HepG2 (cell line): ENCODE data around the gene ACSL3. TPM values are rescaled to one million over a fixed set of nuclear protein-coding genes. Genes with fewer than 3 reads are reported as not detected.

Experiments
- BRD4 ChIP-seq: sonication (generic); formaldehyde crosslinking; IDR thresholded peaks from 2 replicates; pipeline ENCODE4 v1.4.0; 2020; ENCODE audit warnings: missing genetic modification reagents
- FOSL2 ChIP-seq: sonication (generic); formaldehyde crosslinking; IDR thresholded peaks from 2 replicates; pipeline ENCODE4 v1.4.0; 2020; ENCODE audit warnings: missing genetic modification reagents
- FOXO4 ChIP-seq: sonication (generic); formaldehyde crosslinking; conservative IDR thresholded peaks from 2 replicates; pipeline ENCODE4 v1.8.1; 2023; ENCODE audit warnings: missing genetic modification reagents
- FOXP1 ChIP-seq, 2 experiments: fragments of 450-650 bp in 1 of 2; IDR thresholded peaks; 2 replicates each; pipeline ENCODE4 v1.6.1; 2017 to 2018; ENCODE audit warnings: antibody characterized with exemption in 1 of 2
- HDAC1 ChIP-seq: sonication (generic); formaldehyde crosslinking; IDR thresholded peaks from 2 replicates; pipeline ENCODE4 v1.5.1; 2020; ENCODE audit warnings: mild to moderate bottlenecking, missing genetic modification reagents
- HNF4G ChIP-seq, 2 experiments: sonication (generic) in 1 of 2; formaldehyde crosslinking in 1 of 2; IDR thresholded peaks; 2 replicates each; pipeline versions ENCODE4 v1.4.0 to v1.6.1; 2011 to 2020; ENCODE audit warnings: borderline replicate concordance in 2 of 2, low read depth in 2 of 2, mild to moderate bottlenecking in 2 of 2, low read length in 1 of 2, missing genetic modification reagents in 1 of 2, moderate library complexity in 1 of 2
- ISL2 ChIP-seq: sonication (generic); formaldehyde crosslinking; IDR thresholded peaks from 2 replicates; pipeline ENCODE4 v1.5.0; 2020; ENCODE audit warnings: missing genetic modification reagents
- MBD4 ChIP-seq: IDR thresholded peaks from 2 replicates; pipeline ENCODE4 v1.6.1; 2012; ENCODE audit warnings: low read length, inconsistent platforms, borderline replicate concordance
- MED1 ChIP-seq: sonication (generic); formaldehyde crosslinking; IDR thresholded peaks from 2 replicates; pipeline ENCODE4 v1.4.0; 2020; ENCODE audit warnings: missing genetic modification reagents
- NR2C2 ChIP-seq: sonication (generic); formaldehyde crosslinking; IDR thresholded peaks from 2 replicates; pipeline ENCODE4 v1.4.0; 2020; ENCODE audit warnings: missing genetic modification reagents, mild to moderate bottlenecking, moderate library complexity, borderline replicate concordance
- RFXAP ChIP-seq: sonication (generic); formaldehyde crosslinking; IDR thresholded peaks from 2 replicates; pipeline ENCODE4 v1.4.0; 2020; ENCODE audit warnings: missing genetic modification reagents, borderline replicate concordance
- SMC3 ChIP-seq: IDR thresholded peaks from 2 replicates; pipeline ENCODE4 v1.6.1; 2011; ENCODE audit warnings: low read length, improper control_type of control experiment
- SOX13 ChIP-seq, 3 experiments: fragments of 450-650 bp in 1 of 3; sonication (generic) in 1 of 3; formaldehyde crosslinking in 1 of 3; IDR thresholded peaks in 2 of 3; conservative IDR thresholded peaks in 1 of 3; 2 replicates each; pipeline versions ENCODE4 v1.5.0 to v1.6.1; 2016 to 2020; ENCODE audit warnings: antibody characterized with exemption in 1 of 3, mild to moderate bottlenecking in 1 of 3, missing compliant biosample characterization in 1 of 3, missing genetic modification reagents in 1 of 3, moderate library complexity in 1 of 3
- TCF12 ChIP-seq, 2 experiments: fragments of 450-650 bp in 1 of 2; sonication (generic) in 1 of 2; formaldehyde crosslinking in 1 of 2; IDR thresholded peaks; 2 replicates each; pipeline versions ENCODE4 v1.6.1 to v1.8.0; 2017 to 2022; ENCODE audit warnings: antibody characterized with exemption in 1 of 2, mild to moderate bottlenecking in 1 of 2, missing genetic modification reagents in 1 of 2, moderate library complexity in 1 of 2
- TCF7 ChIP-seq: sonication (generic); IDR thresholded peaks from 2 replicates; pipeline ENCODE4 v1.6.1; 2016; ENCODE audit warnings: antibody characterized with exemption, low read depth
- TFE3 ChIP-seq: IDR thresholded peaks from 2 replicates; pipeline ENCODE4 v1.6.1; 2016
- U2AF1 ChIP-seq: fragments of 200-400 bp; formaldehyde crosslinking; optimal IDR thresholded peaks from 2 replicates; pipeline ENCODE3; 2017; ENCODE audit warnings: mild to moderate bottlenecking, low read depth, low read length
- YEATS4 ChIP-seq: sonication (generic); formaldehyde crosslinking; IDR thresholded peaks from 2 replicates; pipeline ENCODE4 v1.4.0; 2020; ENCODE audit warnings: missing genetic modification reagents, borderline replicate concordance
- ZBTB3 ChIP-seq: sonication (generic); formaldehyde crosslinking; IDR thresholded peaks from 2 replicates; pipeline ENCODE4 v1.4.0; 2020; ENCODE audit warnings: low read depth, mild to moderate bottlenecking, moderate library complexity, missing genetic modification reagents, borderline replicate concordance
- ZMYM2 ChIP-seq: sonication (generic); formaldehyde crosslinking; IDR thresholded peaks from 2 replicates; pipeline ENCODE4 v1.8.0; 2022; ENCODE audit warnings: mild to moderate bottlenecking, missing genetic modification reagents
- ZNF383 ChIP-seq: sonication (generic); formaldehyde crosslinking; IDR thresholded peaks from 2 replicates; pipeline ENCODE4 v1.4.0; 2020; ENCODE audit warnings: missing genetic modification reagents, mild to moderate bottlenecking, borderline replicate concordance
- ZNF577 ChIP-seq: sonication (generic); formaldehyde crosslinking; IDR thresholded peaks from 2 replicates; pipeline ENCODE4 v1.4.0; 2020; ENCODE audit warnings: mild to moderate bottlenecking, low read depth, missing genetic modification reagents, borderline replicate concordance
- ZNF589 ChIP-seq: sonication (generic); formaldehyde crosslinking; conservative IDR thresholded peaks from 2 replicates; pipeline ENCODE4 v1.8.0; 2022; ENCODE audit warnings: mild to moderate bottlenecking, moderate library complexity, missing genetic modification reagents
- ZNF605 ChIP-seq: sonication (generic); formaldehyde crosslinking; IDR thresholded peaks from 2 replicates; pipeline ENCODE4 v1.8.0; 2022; ENCODE audit warnings: mild to moderate bottlenecking, missing genetic modification reagents
- ZNF773 ChIP-seq: sonication (generic); formaldehyde crosslinking; IDR thresholded peaks from 2 replicates; pipeline ENCODE4 v1.4.0; 2020; ENCODE audit warnings: missing genetic modification reagents, borderline replicate concordance
- ZNF83 ChIP-seq: sonication (generic); formaldehyde crosslinking; IDR thresholded peaks from 2 replicates; pipeline ENCODE4 v1.4.0; 2020; ENCODE audit warnings: missing genetic modification reagents, mild to moderate bottlenecking, borderline replicate concordance
- ZNF878 ChIP-seq: sonication (generic); formaldehyde crosslinking; IDR thresholded peaks from 2 replicates; pipeline ENCODE4 v1.8.1; 2023; ENCODE audit warnings: mild to moderate bottlenecking, missing genetic modification reagents, moderate library complexity
- polyA plus RNA-seq, 8 experiments: library from polyadenylated mRNA; depleted of rRNA in 3 of 8; stranded (reverse) in 7 of 8; unstranded in 1 of 8; fragments of >200 nt; fragmentation: Illumina TruSeq in 4 of 8; extraction: Trizol in 4 of 8; gene quantifications; 2 replicates each; pipeline versions ENCODE4 v1.2.1 to v1.2.3, GENCODE V29; 2011 to 2016; ENCODE audit warnings: low read depth in 4 of 8, missing spikeins in 1 of 8, mixed read lengths in 1 of 8; ENCODE audit not compliant: insufficient read depth in 1 of 8
- total RNA-seq, 5 experiments: library from RNA; depleted of rRNA; stranded (reverse); fragments of >200 nt; fragmentation: Illumina TruSeq; extraction: Trizol; gene quantifications; 2 replicates each; pipeline ENCODE4 v1.2.3, GENCODE V29; 2016; ENCODE audit warnings: low read depth in 1 of 5

The ACSL3 gene
- total and polyA plus RNA-seq, 2 of the 13 experiments (the other 11 are each of a cell fraction or from before 2014, with no cell fraction given): 305 to 365 TPM

- TF ChIP-seq TFE3 (CRISPR knock-in tag) (peak; percentile 71), FOSL2 (CRISPR knock-in tag) (peak; percentile 57), HNF4G (IDR thresholded peaks at IDR 0.05; ENCODE audit: borderline replicate concordance, low read depth, low read length) (0 out of 2 replicates have a peak, but pooled peaks have one; percentile 13), HNF4G (CRISPR knock-in tag; IDR thresholded peaks at IDR 0.05; ENCODE audit: borderline replicate concordance, low read depth) (no peak), SOX13 (IDR thresholded peaks at IDR 0.05) (peak; percentile 29; the same call in 1 of the 2 replicates), SOX13 (CRISPR knock-in tag; conservative IDR thresholded peaks at IDR 0.05 in 1 of 2, IDR thresholded peaks at IDR 0.05 in 1 of 2) (peak in 1 of 2 experiments; percentile 83; a peak in 1 of 4 replicates), HDAC1 (CRISPR knock-in tag) (no peak), FOXO4 (CRISPR knock-in tag) (no peak), ZBTB3 (CRISPR knock-in tag) (peak; percentile 88; the same call in 1 of the 2 replicates), ZNF878 (CRISPR knock-in tag) (no peak), ZNF83 (CRISPR knock-in tag) (no peak), ZNF589 (CRISPR knock-in tag) (no peak), NR2C2 (CRISPR knock-in tag) (peak; percentile 74; the same call in 1 of the 2 replicates), FOXP1 (IDR thresholded peaks at IDR 0.05) (no peak), FOXP1 (CRISPR knock-in tag; IDR thresholded peaks at IDR 0.05) (peak; percentile 85), MED1 (CRISPR knock-in tag) (peak; percentile 98), TCF7 (peak; percentile 78; the same call in 1 of the 2 replicates), SMC3 (0 out of 2 replicates have a peak, but pooled peaks have one; percentile 15), ZNF773 (no peak), ZMYM2 (CRISPR knock-in tag) (0 out of 2 replicates have a peak, but pooled peaks have one; percentile 55), ISL2 (CRISPR knock-in tag) (peak; percentile 96), RFXAP (CRISPR knock-in tag) (peak; percentile 67; the same call in 1 of the 2 replicates), MBD4 (peak; percentile 97), YEATS4 (CRISPR knock-in tag) (peak; percentile 54; the same call in 1 of the 2 replicates), BRD4 (no peak), U2AF1 (no peak), ZNF577 (CRISPR knock-in tag) (no peak), ZNF605 (no peak), TCF12 (IDR thresholded peaks at IDR 0.05) (no peak), TCF12 (CRISPR knock-in tag; IDR thresholded peaks at IDR 0.05) (peak; percentile 71; the same call in 1 of the 2 replicates), ZNF383 (CRISPR knock-in tag) (peak; percentile 59; the same call in 1 of the 2 replicates)
Observed at GRCh38 chr2:222842491-222843174, 18.2 kb upstream of the ACSL3 start (continued).
